GM21515 (cell line): Measurements from ENCODE around the gene DHODH.
"Not testable (repeated sequence)": the region's sequence is repeated elsewhere in the genome, so short reads cannot be mapped to it uniquely, and the experiment has no call there.

Experiments
- ATAC-seq: cut with Tn5 transposase; IDR thresholded peaks from one replicate; pipeline ENCODE4 v1.9.1; 2021; ENCODE audit not compliant: unreplicated experiment

Gene DHODH

DNA sequence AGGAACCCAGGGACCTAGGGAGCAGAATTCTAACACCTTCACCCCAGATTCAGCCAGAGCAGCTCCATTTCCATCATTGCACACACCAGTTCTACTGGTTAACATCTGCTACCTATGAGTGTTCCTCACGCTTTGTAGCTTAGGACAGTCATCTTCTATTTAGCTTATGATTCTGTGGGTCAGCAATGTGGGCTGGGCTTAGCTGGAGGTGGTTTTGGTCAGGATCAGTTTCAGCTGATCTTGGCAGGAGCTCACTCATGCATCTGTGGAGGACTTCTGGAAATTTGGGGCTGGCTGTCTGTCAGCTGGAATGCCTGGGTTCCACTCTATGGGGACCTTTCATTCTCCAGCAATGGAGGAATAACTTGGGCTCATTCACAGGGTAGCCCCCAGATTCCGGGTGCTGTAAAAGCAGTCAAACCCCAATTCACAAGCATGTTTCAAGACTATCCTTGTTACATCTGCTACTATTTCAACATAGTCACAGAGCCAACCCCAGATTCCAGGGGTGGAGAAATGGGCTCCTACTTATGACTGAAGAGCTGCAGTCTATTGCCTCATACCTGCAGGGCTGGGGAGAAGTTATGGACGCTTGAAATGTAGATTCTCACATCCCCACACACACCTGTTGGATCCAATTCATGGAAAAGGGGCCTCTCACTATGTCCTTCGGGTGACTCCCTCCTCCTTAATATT lies 42.4 kb downstream of the DHODH start:
- ATAC-seq: no peak

DNA sequence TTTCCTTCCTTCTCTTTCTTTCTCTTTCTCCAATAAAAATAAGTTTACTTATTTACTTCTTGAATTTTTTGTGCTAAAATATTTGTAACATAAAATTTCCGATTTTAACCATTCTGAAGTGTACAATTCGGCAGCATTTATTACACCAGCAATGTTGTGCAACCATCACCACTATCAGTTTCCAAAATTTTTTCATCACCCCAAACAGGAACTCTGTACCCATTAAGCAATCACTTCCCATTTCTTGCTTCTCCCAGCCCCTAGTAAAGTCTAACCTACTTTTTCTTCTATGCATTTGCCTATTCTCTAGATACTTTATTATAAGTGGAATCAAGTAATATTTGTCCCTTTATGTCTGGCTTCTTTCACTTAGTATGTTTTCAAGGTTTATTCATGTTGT lies 43.3 kb downstream of the DHODH start:
- ATAC-seq: no peak

DNA sequence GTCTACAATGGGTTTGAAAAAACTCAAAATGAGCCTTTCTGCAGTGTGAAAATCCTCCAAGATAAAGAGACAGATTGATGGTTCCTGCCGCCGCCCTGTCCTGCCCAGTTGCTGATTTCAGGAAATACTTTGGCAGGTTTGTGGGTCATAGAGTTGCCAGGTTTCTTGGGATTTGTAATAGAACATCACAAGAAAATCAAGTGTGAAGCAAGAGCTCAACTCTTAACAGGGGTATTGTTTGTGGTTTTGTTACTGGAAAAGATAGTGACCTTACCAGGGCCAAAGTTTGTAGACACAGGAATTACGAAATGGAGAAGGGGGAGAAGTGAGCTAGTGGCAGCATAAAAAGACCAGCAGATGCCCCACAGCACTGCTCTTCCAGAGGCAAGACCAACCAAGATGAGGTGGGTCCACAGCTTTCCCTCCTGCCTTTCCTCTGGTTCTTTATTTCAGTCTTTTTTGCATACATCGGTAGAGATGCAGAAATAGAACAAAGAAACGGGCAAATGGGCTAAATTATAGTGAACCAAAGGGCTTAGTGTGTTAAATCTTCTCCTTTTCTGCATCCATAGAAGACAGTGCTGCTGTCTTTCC lies 45.8 kb downstream of the DHODH start, which contains the start of gene HP:
Gene HP, plus strand, starts transcription at position 252 of the 594 bp plus-strand sequence. Its CDS starts 148 bp downstream, at position 400.
- not testable (repeated sequence) for ATAC-seq

- ATAC-seq: no peak
Measured at GRCh38 chr16:72055911-72056310, 47.4 kb downstream of the DHODH start.

- ATAC-seq: not testable (repeated sequence)
Measured at GRCh38 chr16:72057313-72057712, 48.8 kb downstream of the DHODH start.

DNA sequence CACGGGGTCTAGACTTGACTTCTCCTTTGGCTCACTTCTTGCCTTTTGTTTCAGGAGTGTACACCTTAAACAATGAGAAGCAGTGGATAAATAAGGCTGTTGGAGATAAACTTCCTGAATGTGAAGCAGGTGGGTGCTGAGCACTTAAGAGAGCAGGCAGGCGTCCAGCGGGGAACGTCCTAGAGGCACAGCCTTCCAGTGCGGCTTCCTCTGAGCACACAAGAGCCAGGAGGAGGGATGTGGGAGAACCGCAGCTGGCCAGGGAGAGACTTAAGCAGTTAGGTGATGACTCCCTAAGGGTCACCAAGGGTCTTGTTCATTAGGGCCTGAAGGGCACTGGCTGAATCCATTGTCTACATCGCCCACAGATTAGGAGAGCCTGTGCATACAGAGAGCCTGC lies 50.5 kb downstream of the DHODH start:
- ATAC-seq: not testable (repeated sequence)

GRCh38 chr16:72060405-72060804 lies 51.9 kb downstream of the DHODH start:
- no peak for ATAC-seq

- no peak for ATAC-seq
Measured at GRCh38 chr16:72061564-72061963, 53.0 kb downstream of the DHODH start.

DNA sequence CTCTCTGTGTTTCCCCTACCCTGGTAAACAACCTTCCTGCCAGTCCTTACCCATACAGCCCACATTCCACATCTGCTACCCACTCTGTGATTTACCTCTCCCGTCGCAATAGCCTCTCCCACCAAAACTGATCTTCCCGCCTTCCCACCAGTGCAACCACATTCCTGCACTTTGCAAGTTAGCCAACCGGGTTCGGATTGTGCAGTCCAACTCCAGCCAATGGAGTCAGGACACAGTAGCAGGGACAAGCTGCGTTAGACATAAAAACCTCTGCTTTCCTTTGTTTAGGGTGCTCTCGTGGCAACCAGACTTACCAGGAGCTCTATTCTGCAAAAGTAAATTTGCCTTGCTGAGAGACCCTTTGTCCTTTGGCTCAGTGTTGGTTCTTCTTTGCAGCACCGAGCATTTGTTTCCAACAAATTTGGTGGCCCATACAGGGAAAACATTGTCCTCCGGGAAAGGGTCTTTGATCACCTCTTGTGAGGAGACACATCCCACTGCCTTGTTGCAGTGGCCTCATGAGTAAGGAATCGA lies 55.9 kb downstream of the DHODH start:
- no peak for ATAC-seq

DNA sequence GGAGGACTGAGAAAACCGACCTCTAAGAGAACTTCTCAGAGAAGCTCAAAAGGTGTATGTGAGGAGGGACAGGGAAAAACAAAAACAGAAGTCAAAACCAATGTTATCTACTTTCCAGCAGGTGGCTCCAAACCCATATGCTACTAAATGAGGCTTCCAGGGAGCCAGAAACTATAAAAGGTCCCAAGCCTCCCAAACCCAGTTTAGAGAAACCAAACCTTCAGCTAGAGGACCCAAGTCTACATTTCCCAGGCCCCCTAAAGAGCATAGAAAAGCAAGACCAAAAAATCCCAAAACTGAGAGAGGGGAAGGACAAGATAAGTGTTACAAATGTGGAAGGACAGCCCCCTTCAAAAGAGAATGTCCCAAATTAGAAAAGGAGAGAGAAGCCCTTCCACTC lies 58.2 kb downstream of the DHODH start:
- no peak for ATAC-seq

GRCh38 chr16:72068930-72069329 lies 60.4 kb downstream of the DHODH start:
- no peak for ATAC-seq

- no peak for ATAC-seq
Measured at GRCh38 chr16:72072514-72073342, 64.2 kb downstream of the DHODH start.

DNA sequence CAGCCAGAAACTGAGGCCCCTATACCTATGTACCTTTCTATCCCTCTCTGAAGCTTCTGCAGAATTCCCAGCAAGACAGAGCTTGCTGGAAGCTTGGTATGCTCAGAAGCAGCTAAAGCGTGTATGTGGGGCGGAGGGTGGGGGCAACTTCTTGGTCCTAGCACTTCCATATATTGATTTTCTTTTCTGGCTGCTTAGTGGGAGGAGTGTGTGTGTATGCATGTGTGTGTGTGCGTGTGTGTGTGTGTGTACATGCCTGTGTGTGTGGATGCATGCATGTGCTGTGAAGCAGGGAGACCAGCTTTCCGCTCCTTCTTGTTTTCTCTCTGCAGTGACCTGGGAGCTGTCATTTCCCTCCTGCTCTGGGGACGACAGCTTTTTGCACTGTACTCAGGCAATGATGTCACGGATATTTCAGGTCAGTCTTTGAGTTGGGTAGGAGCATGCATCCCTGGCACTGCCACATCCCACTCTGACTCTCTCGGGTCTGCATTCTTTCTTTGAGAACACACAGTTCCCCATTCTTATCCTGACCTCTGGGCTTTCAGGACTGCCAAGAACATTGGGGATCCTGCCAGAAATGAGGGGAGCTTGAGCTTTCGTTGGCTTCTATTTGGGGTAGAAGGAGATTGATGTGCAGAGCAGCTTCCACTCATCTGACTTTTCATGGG lies 65.2 kb downstream of the DHODH start:
- ATAC-seq: no peak

GRCh38 chr16:72075067-72075466 lies 66.5 kb downstream of the DHODH start:
- ATAC-seq: not testable (repeated sequence)
